Measurements from ENCODE around the gene SYT6.

Gene SYT6

DNA sequence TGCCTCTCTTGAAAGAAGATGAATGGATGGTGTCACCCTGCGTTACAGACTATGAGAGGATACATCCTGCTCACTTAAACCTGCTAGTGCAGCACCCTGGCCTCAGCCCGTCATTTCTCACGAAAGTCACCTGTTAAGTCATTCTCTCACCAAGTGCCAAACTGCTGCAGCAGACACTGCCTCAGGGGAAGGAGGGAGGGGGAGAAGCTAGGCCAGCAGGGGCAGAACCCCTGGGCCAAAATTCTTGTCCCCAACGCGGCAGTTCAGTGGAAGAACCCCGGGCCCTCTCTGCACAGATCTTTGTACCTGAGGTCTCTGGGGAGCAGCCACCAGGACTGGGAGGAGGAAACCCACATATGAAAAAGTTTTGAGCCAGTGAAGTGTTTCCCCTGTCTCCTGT lies 37.6 kb downstream of the SYT6 start:
- no peak for DNase-seq

GRCh38 chr1:114114185-114115094 lies 39.2 kb downstream of the SYT6 start:
- no peak for DNase-seq

DNA sequence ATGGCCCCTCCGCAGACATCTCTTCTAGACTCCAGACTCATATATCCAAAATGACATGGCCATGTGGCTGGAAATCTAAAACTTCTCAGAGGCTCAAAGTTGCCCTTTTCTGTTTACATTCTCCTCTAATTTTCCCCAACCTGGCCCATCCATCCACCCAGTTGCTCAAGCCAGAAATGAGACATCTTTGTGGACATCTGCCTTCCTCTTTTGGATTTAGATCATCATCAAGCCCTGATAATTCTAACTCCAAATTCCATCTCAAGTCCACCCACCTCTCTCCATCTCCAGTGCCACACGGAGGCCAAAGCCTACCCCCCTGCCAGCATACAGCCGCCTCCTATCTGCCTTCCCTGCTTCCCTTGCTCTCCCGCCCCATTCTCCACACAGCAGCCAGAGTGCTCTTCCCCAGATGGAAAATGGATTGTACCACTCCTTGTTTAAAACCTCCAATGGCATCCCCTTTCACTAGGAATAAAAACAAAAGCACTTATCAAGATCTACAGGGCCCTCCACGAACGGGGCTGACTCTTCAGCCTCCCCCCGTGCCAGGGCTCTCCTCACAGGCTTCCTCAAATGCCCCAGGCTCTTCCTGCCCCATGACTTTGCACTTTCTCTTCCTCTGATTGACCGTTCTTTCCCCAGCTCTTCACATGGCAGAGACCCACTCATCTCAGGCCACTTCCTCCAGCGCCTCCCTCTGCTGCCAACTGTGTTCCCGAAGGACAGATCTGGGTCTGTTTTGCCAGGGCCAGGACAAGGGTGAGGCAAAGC lies 40.1 kb downstream of the SYT6 start:
- peak; percentile 33 for DNase-seq

- no peak for DNase-seq
These were observed 40.9 kb downstream of the SYT6 start for GRCh38 chr1:114112775-114113174.

GRCh38 chr1:114111731-114112641 lies 41.7 kb downstream of the SYT6 start:
- no peak for DNase-seq

GRCh38 chr1:114109981-114110380 lies 43.7 kb downstream of the SYT6 start:
- DNase-seq = no peak

DNA sequence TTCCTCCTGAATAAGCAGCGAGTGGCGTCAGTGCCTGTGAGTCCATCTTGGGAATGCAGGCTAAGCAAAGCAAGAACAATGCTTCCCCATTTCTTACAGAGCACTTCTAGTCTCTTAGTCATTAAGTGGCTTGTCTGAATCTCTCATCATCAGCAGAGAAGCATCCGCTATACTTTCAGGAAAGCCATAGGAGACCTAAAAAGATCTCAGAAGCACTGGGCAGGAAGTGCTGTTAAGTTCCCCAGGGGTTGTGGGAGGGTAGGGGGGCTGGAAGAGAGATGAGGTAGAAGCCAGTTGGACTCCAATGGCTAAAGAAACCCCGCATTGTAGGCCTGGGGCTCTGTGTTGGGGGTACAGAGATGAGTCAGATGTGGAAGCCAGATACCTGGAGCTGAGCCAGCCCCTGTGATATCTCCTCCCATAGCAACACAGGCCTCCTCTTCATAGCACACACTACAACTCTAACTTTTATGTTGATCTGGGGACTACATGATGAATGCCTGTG lies 44.9 kb downstream of the SYT6 start:
- no peak for DNase-seq

GRCh38 chr1:114107474-114108435 lies 45.9 kb downstream of the SYT6 start:
- DNase-seq = no peak

DNA sequence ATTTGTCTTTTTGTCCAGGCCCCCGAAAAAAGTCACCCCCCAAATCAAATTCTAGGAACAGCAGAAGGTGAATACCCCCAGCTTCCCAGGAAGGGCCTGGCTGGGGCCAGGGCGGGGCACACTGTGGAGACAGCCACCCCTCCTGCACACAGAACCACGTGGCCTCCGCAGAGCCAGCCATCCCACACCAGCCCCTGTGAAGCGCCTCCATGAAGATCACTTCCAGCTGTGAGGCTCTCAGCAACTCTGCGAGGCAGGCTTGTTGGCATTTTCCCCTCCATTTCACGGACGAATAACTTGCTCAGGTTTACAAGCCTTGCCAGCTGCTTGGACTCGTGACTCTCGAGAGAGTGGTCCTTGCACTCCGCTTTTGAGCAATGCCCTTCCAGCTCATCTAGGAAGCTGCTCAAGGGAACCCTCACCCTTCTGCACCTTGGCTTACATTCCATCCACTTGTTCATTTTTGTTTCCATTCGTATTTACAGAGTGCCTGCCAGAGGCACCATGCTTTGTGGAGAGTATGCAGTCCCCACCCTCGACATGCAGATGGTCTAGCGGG lies 48.2 kb downstream of the SYT6 start:
- DNase-seq = no peak

GRCh38 chr1:114104949-114105348 lies 48.7 kb downstream of the SYT6 start:
- DNase-seq = no peak

DNA sequence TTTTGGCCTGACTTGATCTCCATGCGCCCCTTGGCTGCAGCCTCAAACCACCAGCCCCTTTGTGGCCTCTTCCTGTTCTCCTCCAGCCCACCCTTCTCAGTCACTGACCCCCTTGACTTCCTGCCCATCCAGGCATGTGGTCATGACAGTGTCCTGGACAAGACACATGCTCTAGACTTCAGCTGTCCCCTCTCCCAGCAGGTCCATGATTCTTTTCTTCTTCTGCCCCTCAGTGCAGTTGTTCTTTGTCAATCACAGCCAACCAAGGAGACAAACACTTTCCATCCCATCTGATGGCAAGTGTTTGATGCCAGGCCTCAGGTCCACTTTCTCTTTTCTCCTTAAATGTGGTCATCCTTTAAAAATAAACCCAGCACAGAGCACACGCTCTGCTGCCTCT lies 49.7 kb downstream of the SYT6 start:
- DNase-seq = no peak

- no peak for DNase-seq
These were observed 51.5 kb downstream of the SYT6 start for GRCh38 chr1:114102136-114102535.

DNA sequence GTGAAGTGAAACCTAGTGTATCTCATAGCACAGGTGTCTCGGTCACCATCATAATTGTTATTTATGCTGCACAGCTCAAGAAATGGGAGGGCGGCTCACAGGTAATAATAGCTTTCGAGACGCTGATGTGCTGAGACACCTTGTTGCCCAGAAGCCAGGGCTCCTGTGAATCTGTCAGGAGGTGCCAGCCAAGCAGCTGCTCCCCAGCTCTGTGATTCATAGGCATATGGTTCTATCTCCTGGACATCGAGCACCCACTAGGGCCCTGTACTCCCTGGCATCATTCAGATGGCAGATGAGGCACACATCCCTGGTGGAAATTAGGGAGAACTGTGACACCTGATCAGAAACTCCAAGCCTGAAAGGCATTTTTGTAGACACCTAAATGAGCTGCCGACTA lies 53.5 kb downstream of the SYT6 start:
- DNase-seq = no peak

DNA sequence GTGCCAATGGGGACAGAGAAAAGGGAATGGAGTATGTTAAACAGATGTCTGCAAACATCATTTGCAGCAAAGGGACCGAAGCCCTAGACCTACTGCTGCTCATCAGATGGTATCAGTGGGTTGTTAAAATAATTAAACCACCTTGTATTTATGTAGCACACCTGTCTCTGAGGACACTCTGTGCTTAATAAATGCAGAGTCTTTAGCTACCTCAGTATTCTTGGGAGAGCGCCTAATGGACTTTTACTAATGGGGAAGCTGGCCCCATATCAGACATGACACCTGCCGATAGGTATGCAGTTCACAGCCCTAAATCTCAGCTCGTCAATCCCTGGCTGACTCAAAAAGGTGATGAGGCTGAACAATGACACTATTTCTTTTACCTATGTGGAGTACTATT lies 54.4 kb downstream of the SYT6 start:
- no peak for DNase-seq

GRCh38 chr1:114097109-114097508 lies 56.6 kb downstream of the SYT6 start:
- no peak for DNase-seq

- no peak for DNase-seq
These were observed 59.0 kb downstream of the SYT6 start for GRCh38 chr1:114094675-114095074.

- DNase-seq = no peak
These were observed 59.4 kb downstream of the SYT6 start for GRCh38 chr1:114094363-114094634.

DNA sequence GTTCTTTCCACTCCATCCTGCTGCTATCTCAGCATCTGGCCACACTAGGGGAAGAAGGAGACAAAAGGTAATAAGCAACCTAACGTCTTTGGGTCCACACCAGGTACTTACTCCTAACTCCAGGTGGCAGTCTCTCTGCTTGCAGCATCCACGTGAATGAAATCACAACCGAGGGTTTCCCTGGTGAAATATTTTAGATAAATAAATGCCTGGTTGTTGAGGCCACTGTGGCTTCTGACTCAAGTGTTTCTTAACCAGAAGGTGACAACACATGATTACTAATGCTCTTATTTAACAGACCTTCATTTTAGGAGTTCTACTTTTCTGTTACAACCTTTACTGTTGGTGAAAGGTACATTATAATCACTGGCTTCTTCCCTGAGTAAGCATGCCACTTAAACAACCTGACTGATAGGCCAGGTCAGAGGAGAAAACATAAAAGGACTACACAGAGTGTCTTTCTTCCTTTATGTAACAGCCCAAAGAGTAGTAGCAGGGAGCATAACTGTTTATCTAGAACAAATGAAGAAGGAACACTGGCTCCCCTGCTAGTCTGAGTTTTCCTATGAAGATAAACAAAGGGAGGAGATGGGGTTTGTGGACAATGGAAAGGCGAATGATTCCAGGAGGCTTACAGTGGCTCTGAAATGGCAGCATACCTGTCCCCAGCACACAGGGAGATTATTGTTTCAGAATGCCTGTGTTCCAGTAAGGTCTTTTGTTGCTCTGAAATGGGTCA lies 59.9 kb downstream of the SYT6 start:
- DNase-seq = no peak

DNA sequence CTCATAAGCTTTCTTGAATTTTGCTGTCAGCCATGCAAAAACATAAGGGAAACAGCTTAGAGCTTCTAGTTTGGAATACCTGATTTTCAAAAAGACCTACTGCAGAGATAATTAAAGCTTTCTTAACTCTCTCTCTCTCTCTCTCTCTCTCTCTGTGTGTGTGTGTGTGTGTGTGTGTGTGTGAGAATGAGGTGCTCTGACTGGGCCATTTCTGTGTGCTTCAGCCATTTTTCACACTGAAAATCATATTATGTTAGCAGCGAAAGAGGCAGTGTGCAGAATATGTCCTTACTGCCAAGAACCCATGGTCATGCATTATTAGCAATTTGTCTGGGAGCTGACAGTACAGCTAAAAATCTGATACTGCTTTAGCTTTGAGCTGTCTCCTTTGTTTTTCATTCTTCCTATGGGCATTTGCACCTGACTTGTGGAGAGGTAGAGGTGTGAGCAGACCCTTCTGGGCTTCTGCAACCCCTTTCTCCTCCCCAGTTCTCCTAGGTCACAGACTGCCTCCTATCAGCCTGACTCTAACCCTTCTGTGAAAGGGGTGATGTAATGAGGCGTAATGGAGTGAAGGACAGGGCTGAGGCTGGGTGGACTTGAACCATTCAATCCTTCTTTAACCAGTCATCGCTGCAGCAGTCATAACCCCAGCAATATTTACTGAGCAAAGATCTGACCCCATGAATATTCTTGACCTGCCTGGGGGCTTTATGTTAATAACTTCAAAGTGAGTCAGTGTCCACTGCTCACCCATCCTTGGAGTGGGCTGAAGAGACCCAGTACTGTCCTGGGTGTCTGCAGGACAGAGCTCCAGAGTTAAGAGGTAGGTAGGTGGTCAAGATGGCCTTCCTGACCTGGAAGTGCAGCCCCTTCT lies 61.2 kb downstream of the SYT6 start:
- DNase-seq = no peak

GRCh38 chr1:114091711-114092110 lies 62.0 kb downstream of the SYT6 start:
- no peak for DNase-seq

All from CD4-positive, alpha-beta T cell treated with Interferon gamma for 1 hour (primary cell).